NB4 (cell line): Measurements from ENCODE around the gene CYREN.

Experiments used
- POLR2A ChIP-seq: IDR thresholded peaks from 2 replicates; pipeline ENCODE4 v1.6.1; 2011; ENCODE audit warnings: mild to moderate bottlenecking; ENCODE audit not compliant: insufficient read length; ENCODE audit errors: extremely low read depth
- TF ChIP-seq, protein P1 (sequence below): IDR thresholded peaks from one replicate; pipeline ENCODE4 v1.5.1; 2012; ENCODE audit warnings: low read depth, low read length

- TF ChIP-seq, protein P1, sequence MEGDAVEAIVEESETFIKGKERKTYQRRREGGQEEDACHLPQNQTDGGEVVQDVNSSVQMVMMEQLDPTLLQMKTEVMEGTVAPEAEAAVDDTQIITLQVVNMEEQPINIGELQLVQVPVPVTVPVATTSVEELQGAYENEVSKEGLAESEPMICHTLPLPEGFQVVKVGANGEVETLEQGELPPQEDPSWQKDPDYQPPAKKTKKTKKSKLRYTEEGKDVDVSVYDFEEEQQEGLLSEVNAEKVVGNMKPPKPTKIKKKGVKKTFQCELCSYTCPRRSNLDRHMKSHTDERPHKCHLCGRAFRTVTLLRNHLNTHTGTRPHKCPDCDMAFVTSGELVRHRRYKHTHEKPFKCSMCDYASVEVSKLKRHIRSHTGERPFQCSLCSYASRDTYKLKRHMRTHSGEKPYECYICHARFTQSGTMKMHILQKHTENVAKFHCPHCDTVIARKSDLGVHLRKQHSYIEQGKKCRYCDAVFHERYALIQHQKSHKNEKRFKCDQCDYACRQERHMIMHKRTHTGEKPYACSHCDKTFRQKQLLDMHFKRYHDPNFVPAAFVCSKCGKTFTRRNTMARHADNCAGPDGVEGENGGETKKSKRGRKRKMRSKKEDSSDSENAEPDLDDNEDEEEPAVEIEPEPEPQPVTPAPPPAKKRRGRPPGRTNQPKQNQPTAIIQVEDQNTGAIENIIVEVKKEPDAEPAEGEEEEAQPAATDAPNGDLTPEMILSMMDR, result no peak
- no peak for TF ChIP-seq POLR2A
Measured at GRCh38 chr7:135190703-135191102, 20.2 kb upstream of the CYREN start.
